GM12801 (cell line): Measurements from ENCODE around the gene CALML4.

Experiments
- CTCF ChIP-seq: IDR thresholded peaks from one replicate; pipeline ENCODE4 v1.5.1; 2011; ENCODE audit warnings: control low read depth; ENCODE audit not compliant: insufficient read length; ENCODE audit errors: extremely low read depth

Gene CALML4

GRCh38 chr15:68186671-68187397 is 18.3 kb downstream of the CALML4 start:
- no peak for TF ChIP-seq CTCF

GRCh38 chr15:68184616-68185480 is 20.3 kb downstream of the CALML4 start:
- no peak for TF ChIP-seq CTCF

- TF ChIP-seq CTCF, result no peak
These were observed 21.4 kb downstream of the CALML4 start for GRCh38 chr15:68183616-68184315.

DNA sequence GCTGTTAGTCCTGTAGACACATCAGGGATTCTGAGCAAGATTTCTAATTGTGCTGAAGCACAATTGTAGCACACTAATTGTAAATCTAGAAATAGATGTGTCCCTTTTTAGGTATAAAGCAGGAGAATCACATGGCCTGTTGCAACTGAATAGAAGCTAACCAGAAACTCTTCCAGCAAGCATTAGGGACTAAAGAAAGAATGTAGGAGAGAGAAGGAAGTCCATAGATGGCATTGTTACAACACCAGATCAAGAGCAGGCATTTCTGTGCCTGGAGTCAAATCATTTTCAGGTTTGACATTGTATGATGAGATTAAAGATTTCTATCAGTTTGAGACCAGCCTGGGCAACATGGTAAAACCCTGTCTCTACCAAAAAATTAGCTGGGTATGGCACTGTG is 27.4 kb downstream of the CALML4 start:
- no peak for TF ChIP-seq CTCF

GRCh38 chr15:68176601-68177000 is 28.5 kb downstream of the CALML4 start:
- no peak for TF ChIP-seq CTCF

GRCh38 chr15:68175526-68175925 is 29.6 kb downstream of the CALML4 start:
- TF ChIP-seq CTCF, result no peak

DNA sequence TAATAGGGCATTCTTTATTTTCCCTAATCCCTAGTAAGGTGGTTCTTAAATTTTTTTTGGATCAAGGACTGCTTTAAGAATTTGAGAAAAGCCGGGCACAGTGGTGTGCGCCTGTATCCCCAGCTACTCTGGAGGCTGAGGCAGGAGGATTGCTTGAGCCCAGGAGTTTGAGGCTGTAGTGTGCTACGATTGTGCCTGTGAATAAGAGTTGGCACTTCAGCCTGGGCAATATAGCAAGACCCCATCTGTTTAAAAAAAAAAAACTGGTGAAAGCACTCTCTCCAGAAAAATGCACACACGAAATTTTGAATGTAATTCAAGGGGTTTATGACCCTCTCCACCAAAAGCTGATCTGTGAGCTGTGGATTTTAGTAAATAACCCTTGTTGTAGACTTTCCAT is 32.0 kb downstream of the CALML4 start:
- TF ChIP-seq CTCF, result no peak
